HEK293T (cell line): ENCODE measurements around the gene FAM20C.

Source experiments
- ARNT ChIP-seq: fragments of 450-650 bp; IDR thresholded peaks from 2 replicates; pipeline ENCODE4 v1.6.1; 2017; ENCODE audit warnings: mild to moderate bottlenecking
- BHLHE40 ChIP-seq: fragments of 450-650 bp; IDR thresholded peaks from 2 replicates; pipeline ENCODE4 v1.6.1; 2016; ENCODE audit warnings: mild to moderate bottlenecking, moderate library complexity, borderline replicate concordance
- ELF4 ChIP-seq: fragments of 450-650 bp; IDR thresholded peaks from 2 replicates; pipeline ENCODE4 v1.6.1; 2017; ENCODE audit warnings: antibody characterized with exemption
- FOXA1 ChIP-seq: fragments of 450-650 bp; IDR thresholded peaks from 2 replicates; pipeline ENCODE4 v1.6.1; 2016; ENCODE audit warnings: mild to moderate bottlenecking
- FOXK2 ChIP-seq: fragments of 450-650 bp; IDR thresholded peaks from 2 replicates; pipeline ENCODE4 v1.6.1; 2016; ENCODE audit warnings: mild to moderate bottlenecking
- FOXM1 ChIP-seq: fragments of 450-650 bp; IDR thresholded peaks from 2 replicates; pipeline ENCODE4 v1.6.1; 2017; ENCODE audit warnings: mild to moderate bottlenecking, borderline replicate concordance
- HDGF ChIP-seq: fragments of 450-650 bp; IDR thresholded peaks from 2 replicates; pipeline ENCODE4 v1.6.1; 2017; ENCODE audit warnings: antibody characterized with exemption, borderline replicate concordance
- LEF1 ChIP-seq: fragments of 450-650 bp; IDR thresholded peaks from 2 replicates; pipeline ENCODE4 v1.6.1; 2017; ENCODE audit warnings: mild to moderate bottlenecking, borderline replicate concordance
- NFRKB ChIP-seq: fragments of 450-650 bp; IDR thresholded peaks from 2 replicates; pipeline ENCODE4 v1.6.1; 2016; ENCODE audit warnings: mild to moderate bottlenecking, moderate library complexity
- PKNOX1 ChIP-seq: fragments of 450-650 bp; IDR thresholded peaks from 2 replicates; pipeline ENCODE4 v1.6.1; 2016
- SP1 ChIP-seq: fragments of 450-650 bp; IDR thresholded peaks from 2 replicates; pipeline ENCODE4 v1.6.1; 2017
- SUZ12 ChIP-seq: fragments of 450-650 bp; IDR thresholded peaks from 2 replicates; pipeline ENCODE4 v1.6.1; 2016; ENCODE audit warnings: mild to moderate bottlenecking
- TARDBP ChIP-seq: fragments of 450-650 bp; IDR thresholded peaks from 2 replicates; pipeline ENCODE4 v1.6.1; 2016
- ZNF384 ChIP-seq: fragments of 450-650 bp; IDR thresholded peaks from 2 replicates; pipeline ENCODE4 v1.6.1; 2016

DNA sequence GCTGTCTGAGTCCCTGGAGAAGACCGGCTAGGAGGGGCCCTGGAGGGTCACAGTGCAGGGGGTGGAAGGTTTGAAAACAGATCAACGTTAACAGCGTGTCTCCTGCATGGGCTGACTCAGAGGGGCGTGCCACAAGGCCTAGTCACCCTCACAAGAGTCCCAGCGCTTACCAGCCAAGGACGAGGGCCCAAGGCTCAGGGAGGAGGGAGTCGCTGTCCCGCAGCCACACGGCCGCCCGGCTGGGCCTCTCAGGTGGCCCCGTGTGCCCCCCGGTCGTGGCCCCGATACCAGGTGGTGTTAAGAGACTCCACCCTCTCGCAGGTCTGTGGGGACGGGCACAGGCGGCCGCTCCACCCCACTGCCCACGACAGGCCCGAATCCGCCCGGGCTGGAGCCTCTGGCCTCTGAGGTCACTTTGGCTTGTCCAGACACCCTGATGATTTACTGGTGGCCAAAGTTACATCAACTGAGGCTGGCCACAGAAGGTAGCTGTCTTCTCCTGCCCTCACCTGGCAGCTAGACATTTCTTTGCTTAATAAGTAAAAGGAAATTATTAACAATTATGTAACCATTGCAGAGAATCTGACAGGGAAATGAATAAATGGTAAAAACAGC lies 34.0 kb downstream of the FAM20C start:
- TF ChIP-seq HDGF (no peak), SP1 (no peak), PKNOX1 (no peak), NFRKB (no peak), ELF4 (no peak), BHLHE40 (no peak), SUZ12 (no peak), FOXM1 (no peak), FOXK2 (no peak), ARNT (no peak), FOXA1 (no peak), ZNF384 (no peak), TARDBP (no peak), LEF1 (no peak)
